GM12801 (cell line): ENCODE data around the gene SUDS3.

Experiments used
- TF ChIP-seq, protein P1 (sequence below): IDR thresholded peaks from one replicate; pipeline ENCODE4 v1.5.1; 2011; ENCODE audit warnings: control low read depth; ENCODE audit not compliant: insufficient read length; ENCODE audit errors: extremely low read depth

The SUDS3 gene

GRCh38 chr12:118398940-118399339, 22.6 kb downstream of the SUDS3 start:
- TF ChIP-seq, protein P1, sequence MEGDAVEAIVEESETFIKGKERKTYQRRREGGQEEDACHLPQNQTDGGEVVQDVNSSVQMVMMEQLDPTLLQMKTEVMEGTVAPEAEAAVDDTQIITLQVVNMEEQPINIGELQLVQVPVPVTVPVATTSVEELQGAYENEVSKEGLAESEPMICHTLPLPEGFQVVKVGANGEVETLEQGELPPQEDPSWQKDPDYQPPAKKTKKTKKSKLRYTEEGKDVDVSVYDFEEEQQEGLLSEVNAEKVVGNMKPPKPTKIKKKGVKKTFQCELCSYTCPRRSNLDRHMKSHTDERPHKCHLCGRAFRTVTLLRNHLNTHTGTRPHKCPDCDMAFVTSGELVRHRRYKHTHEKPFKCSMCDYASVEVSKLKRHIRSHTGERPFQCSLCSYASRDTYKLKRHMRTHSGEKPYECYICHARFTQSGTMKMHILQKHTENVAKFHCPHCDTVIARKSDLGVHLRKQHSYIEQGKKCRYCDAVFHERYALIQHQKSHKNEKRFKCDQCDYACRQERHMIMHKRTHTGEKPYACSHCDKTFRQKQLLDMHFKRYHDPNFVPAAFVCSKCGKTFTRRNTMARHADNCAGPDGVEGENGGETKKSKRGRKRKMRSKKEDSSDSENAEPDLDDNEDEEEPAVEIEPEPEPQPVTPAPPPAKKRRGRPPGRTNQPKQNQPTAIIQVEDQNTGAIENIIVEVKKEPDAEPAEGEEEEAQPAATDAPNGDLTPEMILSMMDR: no peak

GRCh38 chr12:118402251-118402650, 25.9 kb downstream of the SUDS3 start:
- TF ChIP-seq, protein P1: no peak

DNA sequence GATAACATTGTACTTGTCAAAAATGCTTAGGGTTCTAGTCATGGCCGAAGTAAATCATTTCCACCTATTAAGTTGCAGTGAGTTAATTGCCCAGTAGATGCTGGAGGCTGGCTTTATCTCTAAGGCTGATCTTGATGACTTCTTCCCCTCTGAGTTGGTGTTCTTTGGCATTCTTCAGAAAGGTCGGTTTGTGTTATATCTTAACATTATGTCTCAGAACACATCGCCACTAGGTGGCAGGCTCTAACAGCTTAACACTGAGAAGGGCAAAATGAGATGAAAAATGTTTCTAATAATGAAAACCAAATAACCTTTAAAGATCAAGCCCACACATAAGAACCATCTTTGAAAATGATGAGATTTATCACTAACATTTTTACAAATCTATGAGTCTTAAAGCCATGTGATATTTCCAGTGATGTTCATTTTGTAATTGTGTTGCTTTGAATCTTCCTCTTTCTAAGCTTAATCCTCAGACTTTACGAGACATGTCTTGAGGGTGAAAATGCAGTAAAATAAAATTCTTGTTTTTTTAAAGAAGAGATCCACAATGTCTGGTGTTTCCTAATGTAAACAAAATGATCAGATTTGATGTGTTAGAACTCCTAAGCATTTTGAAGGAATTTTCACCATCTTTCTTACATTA, 28.6 kb downstream of the SUDS3 start:
- TF ChIP-seq, protein P1: no peak

- TF ChIP-seq, protein P1: no peak
Observed at GRCh38 chr12:118409834-118410233, 33.5 kb downstream of the SUDS3 start.

DNA sequence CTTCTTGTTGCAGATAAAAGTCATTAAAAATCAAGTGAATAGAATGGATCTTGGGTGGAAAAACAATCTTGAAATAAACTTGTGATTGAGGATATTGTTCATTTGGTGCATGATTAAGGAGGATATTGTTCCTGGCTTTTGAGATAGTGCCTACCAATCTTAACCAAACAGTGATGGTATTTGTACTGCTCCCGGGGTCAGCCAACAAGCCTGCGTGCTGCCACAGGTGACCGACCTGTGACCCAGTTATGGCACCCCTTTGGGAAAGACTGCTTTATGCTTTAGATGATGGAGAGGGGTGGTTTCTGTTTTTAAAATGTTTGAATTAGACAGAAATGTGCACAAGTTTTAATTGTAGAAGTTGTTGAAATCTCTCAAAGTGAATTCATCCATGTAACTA, 41.6 kb downstream of the SUDS3 start:
- TF ChIP-seq, protein P1: no peak

DNA sequence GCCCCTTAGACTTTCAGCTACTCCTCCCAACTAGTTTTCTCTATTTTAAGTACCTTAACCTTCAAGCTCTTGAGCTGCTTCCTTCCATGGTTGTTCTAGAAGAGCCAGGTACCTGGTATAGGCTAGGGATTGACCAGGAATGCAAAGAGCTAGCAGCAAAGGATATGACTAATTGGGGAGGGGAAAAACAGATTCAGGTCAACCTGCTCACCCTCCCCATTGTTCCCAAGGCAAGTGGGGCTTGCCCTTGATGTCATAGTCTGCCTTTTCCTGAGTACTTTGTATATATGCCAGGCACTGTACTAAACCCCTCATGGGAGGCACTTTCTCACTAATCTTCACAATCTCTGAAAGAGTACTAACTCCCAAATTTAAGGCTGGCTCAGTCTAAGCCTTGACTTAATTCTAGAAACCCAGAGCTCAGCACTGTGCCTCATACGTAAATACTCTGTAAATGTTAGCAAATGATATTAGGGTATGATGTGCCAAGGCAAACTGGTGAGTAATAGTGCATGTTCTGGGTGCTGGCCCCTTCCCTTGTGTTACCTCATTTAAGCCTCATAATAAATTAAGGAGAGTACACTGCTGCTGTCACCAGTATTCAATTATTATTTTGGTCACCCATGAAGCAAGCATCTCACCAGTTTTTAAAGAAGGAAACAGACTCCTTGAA, 42.2 kb downstream of the SUDS3 start:
- TF ChIP-seq, protein P1: no peak

DNA sequence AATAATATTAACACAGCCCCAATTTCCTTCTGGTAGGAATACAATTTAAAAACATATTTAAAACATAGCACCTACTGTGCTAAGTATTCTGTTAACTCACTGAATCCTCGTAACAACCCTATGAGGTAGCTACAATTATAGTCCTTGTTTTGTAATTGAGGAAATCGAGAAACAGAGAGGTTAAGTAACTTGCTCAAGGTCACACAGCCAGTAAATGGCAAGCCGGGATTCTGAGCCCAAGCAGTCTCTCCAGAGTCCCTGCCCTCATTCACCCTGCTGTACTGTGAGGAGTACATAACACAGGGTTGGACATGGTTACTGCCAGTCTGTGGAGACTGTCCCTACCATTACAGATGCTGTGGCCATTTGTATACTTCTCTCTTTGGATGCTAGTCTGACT, 44.3 kb downstream of the SUDS3 start:
- TF ChIP-seq, protein P1: no peak
